Sigmoid colon (tissue), 4 donors: ENCODE data around the gene SLC9A7.

Experiments used
- EP300 ChIP-seq, 4 donors: sonication (generic); formaldehyde crosslinking; IDR thresholded peaks; one replicate each; pipeline ENCODE4 v1.6.1; 2017; ENCODE audit warnings: antibody characterized with exemption in 4 of 4
- POLR2A ChIP-seq, 2 donors: fragments of 450-650 bp; IDR thresholded peaks; one replicate each; pipeline ENCODE4 v1.6.1; 2016; ENCODE audit warnings: antibody characterized with exemption in 2 of 2, mild to moderate bottlenecking in 2 of 2, moderate library complexity in 2 of 2
- TF ChIP-seq, protein P1 (sequence below), 4 experiments: fragments of 450-650 bp in 3 of 4; fragments of 200-600 bp in 1 of 4; IDR thresholded peaks; one replicate each; pipeline ENCODE4 v1.5.1; 2016 to 2019; ENCODE audit warnings: antibody characterized with exemption in 4 of 4, mild to moderate bottlenecking in 3 of 4, moderate library complexity in 2 of 4

DNA sequence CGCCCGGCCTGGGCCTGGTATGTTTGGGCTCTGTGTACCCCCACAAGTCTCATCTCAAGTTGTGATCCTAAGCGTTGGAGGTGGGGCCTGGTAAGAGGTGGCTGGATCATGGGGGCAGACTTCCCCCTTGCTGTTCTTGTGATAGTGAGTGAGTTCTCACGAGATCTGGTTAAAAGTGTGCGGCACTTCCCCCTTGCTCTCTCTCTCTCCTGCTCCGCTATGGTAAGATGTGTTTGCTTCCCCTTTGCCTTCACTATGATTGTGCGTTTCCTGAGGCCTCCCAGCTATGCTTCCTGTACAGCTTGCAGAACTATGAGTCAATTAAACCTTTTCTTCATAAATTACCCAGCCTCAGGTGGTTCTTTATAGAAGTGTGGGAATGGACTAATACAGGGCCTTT lies 132.4 kb downstream of the SLC9A7 start:
- TF ChIP-seq, protein P1, sequence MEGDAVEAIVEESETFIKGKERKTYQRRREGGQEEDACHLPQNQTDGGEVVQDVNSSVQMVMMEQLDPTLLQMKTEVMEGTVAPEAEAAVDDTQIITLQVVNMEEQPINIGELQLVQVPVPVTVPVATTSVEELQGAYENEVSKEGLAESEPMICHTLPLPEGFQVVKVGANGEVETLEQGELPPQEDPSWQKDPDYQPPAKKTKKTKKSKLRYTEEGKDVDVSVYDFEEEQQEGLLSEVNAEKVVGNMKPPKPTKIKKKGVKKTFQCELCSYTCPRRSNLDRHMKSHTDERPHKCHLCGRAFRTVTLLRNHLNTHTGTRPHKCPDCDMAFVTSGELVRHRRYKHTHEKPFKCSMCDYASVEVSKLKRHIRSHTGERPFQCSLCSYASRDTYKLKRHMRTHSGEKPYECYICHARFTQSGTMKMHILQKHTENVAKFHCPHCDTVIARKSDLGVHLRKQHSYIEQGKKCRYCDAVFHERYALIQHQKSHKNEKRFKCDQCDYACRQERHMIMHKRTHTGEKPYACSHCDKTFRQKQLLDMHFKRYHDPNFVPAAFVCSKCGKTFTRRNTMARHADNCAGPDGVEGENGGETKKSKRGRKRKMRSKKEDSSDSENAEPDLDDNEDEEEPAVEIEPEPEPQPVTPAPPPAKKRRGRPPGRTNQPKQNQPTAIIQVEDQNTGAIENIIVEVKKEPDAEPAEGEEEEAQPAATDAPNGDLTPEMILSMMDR (IDR thresholded peaks at IDR 0.05): no peak
- TF ChIP-seq POLR2A (IDR thresholded peaks at IDR 0.05): no peak
- TF ChIP-seq EP300 (IDR thresholded peaks at IDR 0.05): no peak
